ENCODE measurements around the gene GADD45A.

GADD45A gene

GRCh38 chr1:67672260-67672803, 12.7 kb upstream of the GADD45A start:
- DNase-seq, result no peak

DNA sequence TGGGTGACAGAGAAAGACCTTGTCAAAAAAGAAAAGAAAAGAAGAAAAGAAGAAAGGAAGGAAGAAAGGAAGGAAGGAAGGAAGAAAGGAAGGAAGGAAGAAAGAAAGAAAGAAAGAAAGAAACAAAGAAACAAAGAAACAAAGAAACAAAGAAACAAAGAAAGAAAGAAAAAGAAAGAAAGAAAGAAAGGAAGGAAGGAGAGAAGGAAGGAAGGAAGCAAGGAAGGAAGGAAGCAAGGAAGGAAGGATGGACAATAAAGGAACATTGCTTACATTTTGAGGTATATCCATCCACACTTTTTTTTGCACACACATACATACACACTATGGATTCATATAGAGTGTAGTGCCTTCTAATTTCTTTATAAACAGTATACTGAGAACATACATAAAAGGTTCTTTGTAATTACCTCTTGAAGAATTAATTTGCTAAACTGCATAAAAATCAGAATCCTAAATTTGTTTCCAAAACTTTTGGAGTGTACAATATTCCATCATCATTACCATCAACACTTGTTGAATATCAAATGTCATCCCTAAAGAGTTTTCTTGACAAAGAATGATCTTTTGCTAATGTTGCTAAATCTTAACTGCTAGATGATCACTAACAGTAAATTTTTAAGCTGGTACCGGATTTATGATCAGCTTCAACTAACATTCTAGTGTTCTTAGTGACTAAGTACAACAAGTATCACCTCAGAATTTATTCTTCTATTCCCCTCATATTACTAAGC, 11.4 kb upstream of the GADD45A start:
- DNase-seq, result no peak

GRCh38 chr1:67674260-67675011, 10.6 kb upstream of the GADD45A start:
- peak; percentile 70 for DNase-seq

DNA sequence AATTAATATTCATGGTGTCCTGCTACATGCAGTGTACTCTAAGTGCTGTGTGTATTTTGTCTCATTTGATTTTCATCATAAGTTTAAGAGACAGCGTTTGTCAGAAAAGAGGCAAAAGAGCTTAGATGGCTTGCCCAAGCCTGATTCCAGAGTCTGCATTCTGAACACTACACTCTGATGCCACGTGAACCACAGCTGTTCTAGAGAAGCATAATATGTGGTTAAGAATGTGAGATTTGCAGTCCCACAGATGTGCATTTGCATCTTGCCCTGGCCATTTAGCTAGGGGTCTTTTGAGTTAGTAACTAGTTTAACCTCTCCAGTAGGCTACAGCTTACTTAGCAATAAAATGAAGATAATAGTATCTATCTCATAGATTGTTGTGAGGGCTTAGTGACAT, 9.2 kb upstream of the GADD45A start:
- DNase-seq, result no peak

DNA sequence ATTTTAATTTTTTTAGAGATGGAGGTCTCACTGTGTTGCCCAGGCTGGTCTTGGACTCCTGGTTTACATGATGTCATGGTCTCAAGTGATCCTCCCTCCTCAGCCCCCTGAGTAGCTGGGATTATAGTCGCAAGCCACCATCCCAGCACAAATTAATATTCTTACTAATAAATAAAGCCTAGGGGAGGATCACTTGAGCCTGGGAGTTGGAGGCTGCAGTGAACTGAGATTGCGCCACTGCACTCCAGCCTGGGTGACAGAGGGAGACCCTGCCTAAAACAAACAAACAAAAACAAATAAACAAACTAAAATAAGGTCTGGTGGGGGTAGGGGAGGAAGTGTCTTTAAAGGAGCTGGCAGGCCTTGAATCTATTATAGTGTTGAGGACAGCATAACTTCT, 8.7 kb upstream of the GADD45A start:
- no peak for DNase-seq

DNA sequence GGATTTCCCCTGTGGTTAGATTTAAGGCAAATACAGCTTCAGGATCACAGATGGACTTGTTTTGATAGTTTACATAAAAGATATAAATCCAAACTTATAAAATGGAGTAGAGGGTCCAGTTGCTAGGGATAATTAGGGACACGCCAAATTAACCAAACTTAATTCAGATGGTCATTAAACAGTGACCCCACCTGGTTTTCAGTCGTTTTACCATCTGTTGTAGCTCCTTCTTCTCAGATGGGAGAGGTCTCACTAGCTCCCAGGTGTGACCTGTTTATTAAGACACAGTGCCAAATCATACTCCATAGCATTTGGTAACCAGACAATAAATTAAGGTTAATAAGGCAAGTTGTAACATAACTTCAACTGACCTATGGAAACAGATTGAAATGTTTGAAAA, 8.1 kb upstream of the GADD45A start:
- no peak for DNase-seq

GRCh38 chr1:67677408-67677807, 7.6 kb upstream of the GADD45A start:
- DNase-seq, result no peak

GRCh38 chr1:67677930-67678329, 7.1 kb upstream of the GADD45A start:
- DNase-seq, result no peak

- DNase-seq, result no peak
Observed at GRCh38 chr1:67679691-67680090, 5.3 kb upstream of the GADD45A start.

DNA sequence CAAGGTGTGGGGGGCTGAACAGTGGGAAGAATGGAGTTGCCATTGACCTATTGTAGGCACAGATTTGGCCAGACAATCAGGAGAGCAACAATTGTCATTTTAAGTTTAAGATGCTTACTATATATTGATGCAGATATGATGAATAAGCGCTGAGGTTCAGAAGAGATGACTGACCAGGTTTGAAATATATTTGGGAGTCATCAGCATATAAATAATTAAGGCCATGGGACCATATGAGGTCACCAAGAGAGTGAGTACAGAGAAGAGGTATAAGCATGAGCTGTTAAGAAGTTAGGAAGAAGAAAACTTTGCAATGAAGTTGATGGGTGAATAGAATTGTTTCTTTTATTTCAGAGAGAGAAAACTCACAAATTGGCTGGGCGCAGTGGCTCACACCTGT, 4.5 kb upstream of the GADD45A start:
- DNase-seq, result no peak

DNA sequence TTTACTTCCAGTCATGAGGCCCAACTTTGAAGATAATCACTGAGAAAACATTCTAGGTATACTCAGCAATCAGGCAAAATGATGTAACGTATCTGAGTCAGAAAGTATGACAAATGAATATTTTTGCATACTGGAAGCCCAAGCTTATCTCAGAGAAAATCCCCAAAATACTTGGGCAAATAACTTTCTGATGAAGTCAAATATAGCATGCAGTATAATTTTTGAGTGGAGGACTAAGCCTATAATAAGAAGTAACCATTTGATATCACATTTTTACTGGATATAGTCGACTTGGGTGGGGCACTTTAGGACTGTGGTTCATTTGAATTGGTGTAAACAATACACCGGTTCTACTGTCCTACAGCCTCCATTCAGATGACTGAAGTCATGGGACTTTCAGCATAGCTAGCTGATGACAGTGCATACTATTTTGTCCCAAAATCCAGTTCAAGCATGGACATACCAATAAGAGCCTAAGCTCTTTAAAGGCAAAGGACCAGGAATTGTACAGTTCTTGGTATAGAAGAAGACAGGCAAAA, 2.3 kb upstream of the GADD45A start:
- DNase-seq, result no peak

GRCh38 chr1:67683316-67683715, 1.7 kb upstream of the GADD45A start:
- DNase-seq, result no peak

DNA sequence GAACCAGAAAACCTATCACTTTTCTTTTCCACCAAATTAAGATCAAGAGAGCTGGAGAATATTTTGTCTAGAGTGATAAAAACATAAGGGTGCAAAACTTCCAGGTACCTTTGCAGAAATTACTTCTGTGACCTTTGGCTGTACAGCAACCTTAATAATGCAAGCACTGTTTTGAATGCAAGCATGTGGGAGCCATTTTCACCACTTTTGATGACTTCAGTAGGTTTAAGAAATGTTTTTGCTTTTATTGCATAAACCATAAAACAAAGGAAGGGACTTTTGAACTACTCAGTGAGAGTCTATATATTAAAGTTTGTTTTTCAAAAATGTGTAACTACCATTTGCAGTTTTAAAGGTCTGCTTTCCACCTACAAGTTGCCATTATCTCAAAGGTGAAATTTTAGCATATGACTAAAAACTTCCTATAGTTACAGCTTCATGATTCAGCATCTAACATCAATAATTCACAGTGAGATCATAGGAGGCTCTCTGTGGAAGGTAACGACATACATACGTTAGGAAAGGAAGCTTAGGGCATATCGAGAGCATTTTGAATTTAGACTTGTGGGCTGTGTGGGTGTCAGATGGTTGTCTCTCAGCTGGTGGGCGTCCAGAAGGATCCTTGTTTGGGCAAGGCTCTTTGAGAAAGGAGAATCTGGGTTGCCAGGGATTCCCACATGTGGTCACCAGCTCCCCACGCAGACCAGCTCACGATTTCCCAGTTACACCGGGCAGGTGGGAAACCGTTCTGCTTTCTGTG, 1.1 kb upstream of the GADD45A start:
- DNase-seq, result no peak

- no peak for DNase-seq
Observed at GRCh38 chr1:67684526-67685066, 405 bp upstream of the GADD45A start.

GRCh38 chr1:67685558-67686266, 711 bp downstream of the GADD45A start:
- DNase-seq, result no peak

DNA sequence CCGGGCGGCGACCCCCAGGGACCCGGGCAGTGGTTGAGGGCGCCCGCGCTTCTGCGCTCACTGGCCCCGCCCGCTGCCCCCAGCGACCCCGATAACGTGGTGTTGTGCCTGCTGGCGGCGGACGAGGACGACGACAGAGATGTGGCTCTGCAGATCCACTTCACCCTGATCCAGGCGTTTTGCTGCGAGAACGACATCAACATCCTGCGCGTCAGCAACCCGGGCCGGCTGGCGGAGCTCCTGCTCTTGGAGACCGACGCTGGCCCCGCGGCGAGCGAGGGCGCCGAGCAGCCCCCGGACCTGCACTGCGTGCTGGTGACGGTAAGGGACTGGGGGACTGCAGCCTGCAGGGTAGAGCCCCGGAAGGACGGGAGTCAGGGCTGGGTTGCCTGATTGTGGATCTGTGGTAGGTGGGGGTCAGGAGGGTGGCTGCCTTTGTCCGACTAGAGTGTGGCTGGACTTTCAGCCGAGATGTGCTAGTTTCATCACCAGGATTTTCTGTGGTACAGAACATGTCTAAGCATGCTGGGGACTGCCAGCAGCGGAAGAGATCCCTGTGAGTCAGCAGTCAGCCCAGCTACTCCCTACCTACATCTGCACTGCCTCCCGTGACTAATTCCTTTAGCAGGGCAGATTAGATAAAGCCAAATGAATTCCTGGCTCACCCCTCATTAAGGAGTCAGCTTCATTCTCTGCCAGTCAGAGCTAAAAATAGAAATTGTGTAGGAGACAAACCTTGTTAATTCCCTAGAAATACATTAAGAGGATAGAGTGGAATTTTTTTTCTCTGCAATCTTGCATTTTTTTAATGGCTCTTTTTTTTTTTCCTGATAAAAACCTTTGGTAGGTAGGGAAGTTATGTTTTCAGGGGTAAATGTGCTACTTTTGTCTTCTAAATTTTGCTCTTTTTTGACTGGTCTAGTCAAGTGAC, 1.5 kb downstream of the GADD45A start:
- DNase-seq, result peak; percentile 23

GRCh38 chr1:67687198-67687545, 2.2 kb downstream of the GADD45A start:
- no peak for DNase-seq

DNA sequence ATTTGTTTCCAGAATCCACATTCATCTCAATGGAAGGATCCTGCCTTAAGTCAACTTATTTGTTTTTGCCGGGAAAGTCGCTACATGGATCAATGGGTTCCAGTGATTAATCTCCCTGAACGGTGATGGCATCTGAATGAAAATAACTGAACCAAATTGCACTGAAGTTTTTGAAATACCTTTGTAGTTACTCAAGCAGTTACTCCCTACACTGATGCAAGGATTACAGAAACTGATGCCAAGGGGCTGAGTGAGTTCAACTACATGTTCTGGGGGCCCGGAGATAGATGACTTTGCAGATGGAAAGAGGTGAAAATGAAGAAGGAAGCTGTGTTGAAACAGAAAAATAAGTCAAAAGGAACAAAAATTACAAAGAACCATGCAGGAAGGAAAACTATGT, 2.6 kb downstream of the GADD45A start:
- DNase-seq, result no peak

DNA sequence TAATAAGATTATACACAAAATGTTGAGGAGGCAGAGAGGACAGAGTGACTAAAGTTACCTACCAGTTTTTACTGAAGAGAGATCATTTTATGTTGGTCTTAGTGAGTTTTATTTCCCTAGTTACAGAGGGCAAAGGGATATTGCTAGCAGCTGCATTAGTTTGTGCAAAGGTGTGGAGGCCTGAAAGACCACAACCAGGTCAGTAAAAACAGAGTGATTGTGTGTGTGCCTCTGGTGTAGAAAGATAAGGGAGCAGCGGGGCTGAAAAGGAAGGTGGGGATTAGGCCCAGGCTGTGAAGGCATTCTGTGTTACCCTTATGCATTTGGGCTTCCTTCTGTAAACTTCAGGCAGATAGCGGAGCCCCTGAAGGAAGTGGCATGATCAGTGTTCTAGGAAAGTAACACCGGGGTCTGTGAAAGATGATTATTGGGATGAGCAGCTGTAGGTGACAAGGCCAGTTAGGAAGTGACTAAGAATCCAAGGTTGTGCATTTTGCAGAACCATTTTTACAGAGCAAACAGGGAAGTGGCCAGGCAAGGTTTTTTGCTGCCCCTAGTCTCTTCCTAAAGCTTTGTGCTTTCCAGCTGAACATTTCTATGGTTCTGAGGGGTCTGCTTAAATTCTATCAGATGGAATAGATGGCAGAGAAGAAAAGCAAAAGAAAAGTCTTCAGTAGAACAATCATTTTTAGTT, 3.7 kb downstream of the GADD45A start:
- no peak for DNase-seq

- DNase-seq, result no peak
Observed at GRCh38 chr1:67689267-67690017, 4.4 kb downstream of the GADD45A start.

All from NCI-H1092 (cell line).